CD4-positive, alpha-beta memory T cell (primary cell): ENCODE results near the gene HMGCS1. TPM values are rescaled to one million over a fixed set of nuclear protein-coding genes. Genes with fewer than 3 reads are reported as not detected.
A peak's percentile ranks its signal among the peaks of the same experiment; 100 is the strongest.

Experiments used
- CTCF ChIA-PET: fragments of 350-600 bp; sonication (Branson Sonifier 250); formaldehyde crosslinking; loops from one replicate; lab custom pipeline; 2021; ENCODE audit warnings: inconsistent platforms; ENCODE audit not compliant: partially characterized antibody; lab: Charles Lee
- POLR2A ChIA-PET: fragments of 350-600 bp; sonication (Branson Sonifier 250); formaldehyde crosslinking; loops from one replicate; lab custom pipeline; 2021; ENCODE audit not compliant: partially characterized antibody; lab: Charles Lee
- DNase-seq, 5 donors: peaks; one replicate each; pipeline versions ENCODE4 v3.0.0 to v3.0.0-alpha.2; 2020 to 2022; ENCODE audit warnings: mixed read lengths in 1 of 5
- H3K27ac ChIP-seq: one replicate; pipeline ENCODE4 v1.7.0; 2013; ENCODE audit warnings: low read depth, low read length
- H3K27me3 ChIP-seq: 2 replicates; pipeline ENCODE4 v1.7.0; 2013; ENCODE audit warnings: mild to moderate bottlenecking, low read length, moderate library complexity; ENCODE audit not compliant: insufficient read depth
- H3K36me3 ChIP-seq: 2 replicates; pipeline ENCODE4 v1.7.0; 2013; ENCODE audit warnings: mild to moderate bottlenecking, low read length, moderate library complexity; ENCODE audit not compliant: insufficient read depth
- H3K4me1 ChIP-seq: 2 replicates; pipeline ENCODE4 v1.7.0; 2013; ENCODE audit warnings: mild to moderate bottlenecking, low read length, moderate library complexity; ENCODE audit not compliant: insufficient read depth
- H3K4me3 ChIP-seq, 2 donors: one replicate each; pipeline ENCODE4 v1.7.0; 2013; ENCODE audit warnings: low read length in 2 of 2, mild to moderate bottlenecking in 1 of 2
- H3K9me3 ChIP-seq, 2 donors: one replicate each; pipeline ENCODE4 v1.7.0; 2013; ENCODE audit warnings: low read length in 2 of 2, control low read depth in 1 of 2; ENCODE audit not compliant: control insufficient read depth in 1 of 2
- H3K27ac Mint-ChIP-seq, 7 donors: one replicate each; pipeline ENCODE4 v1.8.0; 2020 to 2021; ENCODE audit warnings: mixed read lengths in 7 of 7, mild to moderate bottlenecking in 6 of 7, inconsistent platforms in 3 of 7, moderate library complexity in 3 of 7
- H3K27me3 Mint-ChIP-seq, 2 donors: one replicate each; pipeline ENCODE4 v1.8.0; 2020 to 2021; ENCODE audit warnings: mixed read lengths in 2 of 2
- H3K36me3 Mint-ChIP-seq, 2 donors: one replicate each; pipeline ENCODE4 v1.8.0; 2020 to 2021; ENCODE audit warnings: mixed read lengths in 2 of 2, inconsistent platforms in 1 of 2, mild to moderate bottlenecking in 1 of 2
- H3K4me1 Mint-ChIP-seq, 4 donors: one replicate each; pipeline ENCODE4 v1.8.0; 2020 to 2021; ENCODE audit warnings: mixed read lengths in 4 of 4, mild to moderate bottlenecking in 1 of 4
- H3K4me3 Mint-ChIP-seq, 8 donors: one replicate each; pipeline ENCODE4 v1.8.0; 2020 to 2021; ENCODE audit warnings: mixed read lengths in 8 of 8, mild to moderate bottlenecking in 7 of 8, moderate library complexity in 6 of 8, inconsistent platforms in 3 of 8
- H3K9me3 Mint-ChIP-seq, 8 donors: one replicate each; pipeline ENCODE4 v1.8.0; 2020 to 2021; ENCODE audit warnings: mixed read lengths in 8 of 8, mild to moderate bottlenecking in 5 of 8, inconsistent platforms in 3 of 8, moderate library complexity in 1 of 8
- intact Hi-C: fragments of 100-400 bp; cut with micrococcal nuclease; formaldehyde crosslinking; loops from one replicate; pipeline ENCODE4 v1.15.1; 2023
- polyA plus RNA-seq, 2 donors: library from polyadenylated mRNA; unstranded; fragments of 300-500 nt; fragmentation: Illumina TruSeq; gene quantifications; one replicate each; pipeline ENCODE4 v1.2.3, GENCODE V29; 2021
- total RNA-seq, 2 experiments: library from RNA; stranded (reverse); gene quantifications; one replicate each; pipeline ENCODE4 v1.2.3, GENCODE V29; 2021

HMGCS1 gene
- total and polyA plus RNA-seq, 4 experiments from 2014 or later: 3.3 to 35.7 (median 17.3) TPM

GRCh38 chr5:43314724-43315123 lies 1.5 kb upstream of the HMGCS1 start:
- Histone ChIP-seq H3K27ac (no peak overlapping the region), H3K4me3 (no peak overlapping the region), H3K36me3 (no peaks in the 10 kb centered on the region), H3K4me1 (peaks cover 21% of the 10 kb centered on the region), H3K9me3 (no peaks in the 10 kb centered on the region), H3K27me3 (no peaks in the 10 kb centered on the region)
- peaks cover 19 to 33% (median 25%) of the 10 kb centered on the region in 4 donors for H3K4me1 Mint-ChIP-seq
- peaks cover 0 to 5% of the 10 kb centered on the region in 2 donors for H3K36me3 Mint-ChIP-seq
- H3K4me3 Mint-ChIP-seq: no peak overlapping the region
- H3K9me3 Mint-ChIP-seq: no peaks in the 10 kb centered on the region
- H3K27ac Mint-ChIP-seq: peak overlapping the region in 5 of 7 donors; percentile 0 to 98 (median 65)
- intact Hi-C loops: loop anchor here (5.0 kb wide), 1 partner anchor 288 kb away; the partner anchor contains the start of gene NNT
- CTCF ChIA-PET: interaction anchor here (2.7 to 4.3 kb wide), 2 partner anchors 170 to 402 kb away, joined by 10 to 40 read pairs; partner anchors contain the start of gene TMEM267
- POLR2A ChIA-PET: interaction anchor here (0.6 to 4.0 kb wide), 9 partner anchors 82 to 320 kb away, joined by 3 to 107 read pairs (median 28); partner anchors contain the start of genes C5orf34, TMEM267 and ZNF131
- no peak for DNase-seq
- H3K27me3 Mint-ChIP-seq: no peaks in the 10 kb centered on the region

GRCh38 chr5:43313854-43314457 lies 744 bp upstream of the HMGCS1 start:
- Histone ChIP-seq H3K4me3 (peak overlapping the region; percentile 40 to 41), H3K9me3 (no peaks in the 10 kb centered on the region), H3K27ac (peak overlapping the region; percentile 95), H3K4me1 (peaks cover 21% of the 10 kb centered on the region), H3K36me3 (no peaks in the 10 kb centered on the region), H3K27me3 (no peaks in the 10 kb centered on the region)
- Mint-ChIP-seq H3K27me3 (no peaks in the 10 kb centered on the region), H3K9me3 (no peaks in the 10 kb centered on the region), H3K4me1 (peaks cover 19 to 39% (median 25%) of the 10 kb centered on the region in 4 donors), H3K27ac (peak overlapping the region; percentile 78 to 99 (median 98)), H3K4me3 (peak overlapping the region; percentile 95 to 99 (median 98)), H3K36me3 (peaks cover 0 to 5% of the 10 kb centered on the region in 2 donors)
- CTCF ChIA-PET: interaction anchor here (0.8 to 4.3 kb wide), 12 partner anchors 9 to 1389 kb away, joined by 3 to 40 read pairs (median 6); partner anchors contain the start of genes FBXO4, TMEM267 and ZNF131
- DNase-seq: no peak
- intact Hi-C loops: loop anchor here (1.0 to 5.0 kb wide), 15 partner anchors 75 to 1495 kb away; partner anchors contain the start of genes C5orf34, FBXO4, MRPS30 and NNT
- POLR2A ChIA-PET: interaction anchor here (0.6 to 4.0 kb wide), 26 partner anchors 9 to 1389 kb away, joined by 3 to 107 read pairs (median 8); partner anchors contain the start of genes C5orf34, FBXO4, NNT and TMEM267

GRCh38 chr5:43312699-43313034 lies 545 bp downstream of the HMGCS1 start:
- CTCF ChIA-PET: interaction anchor here (0.5 to 4.3 kb wide), 15 partner anchors 8 to 434 kb away, joined by 3 to 40 read pairs (median 6); partner anchors contain the start of genes TMEM267 and ZNF131
- no peaks in the 10 kb centered on the region for H3K9me3 Mint-ChIP-seq
- DNase-seq: no peak
- peak overlapping the region; percentile 95 for H3K27ac ChIP-seq
- H3K9me3 ChIP-seq: no peaks in the 10 kb centered on the region
- peak overlapping the region; percentile 59 to 96 for H3K4me3 ChIP-seq
- peaks cover 19 to 39% (median 26%) of the 10 kb centered on the region in 4 donors for H3K4me1 Mint-ChIP-seq
- H3K36me3 Mint-ChIP-seq: peaks cover 0 to 5% of the 10 kb centered on the region in 2 donors
- H3K27ac Mint-ChIP-seq: peak overlapping the region; percentile 78 to 99 (median 98)
- H3K27me3 Mint-ChIP-seq: no peaks in the 10 kb centered on the region
- POLR2A ChIA-PET: interaction anchor here (0.7 to 4.0 kb wide), 28 partner anchors 9 to 594 kb away, joined by 3 to 107 read pairs (median 6); partner anchors contain the start of genes C5orf34, NNT, TMEM267 and ZNF131
- intact Hi-C loops: loop anchor here (1.0 to 5.0 kb wide), 15 partner anchors 76 to 1496 kb away; partner anchors contain the start of genes C5orf34, FBXO4, MRPS30 and NNT
- H3K4me3 Mint-ChIP-seq: peak overlapping the region; percentile 95 to 99 (median 98)
- no peaks in the 10 kb centered on the region for H3K27me3 ChIP-seq
- no peaks in the 10 kb centered on the region for H3K36me3 ChIP-seq
- H3K4me1 ChIP-seq: peaks cover 21% of the 10 kb centered on the region

DNA sequence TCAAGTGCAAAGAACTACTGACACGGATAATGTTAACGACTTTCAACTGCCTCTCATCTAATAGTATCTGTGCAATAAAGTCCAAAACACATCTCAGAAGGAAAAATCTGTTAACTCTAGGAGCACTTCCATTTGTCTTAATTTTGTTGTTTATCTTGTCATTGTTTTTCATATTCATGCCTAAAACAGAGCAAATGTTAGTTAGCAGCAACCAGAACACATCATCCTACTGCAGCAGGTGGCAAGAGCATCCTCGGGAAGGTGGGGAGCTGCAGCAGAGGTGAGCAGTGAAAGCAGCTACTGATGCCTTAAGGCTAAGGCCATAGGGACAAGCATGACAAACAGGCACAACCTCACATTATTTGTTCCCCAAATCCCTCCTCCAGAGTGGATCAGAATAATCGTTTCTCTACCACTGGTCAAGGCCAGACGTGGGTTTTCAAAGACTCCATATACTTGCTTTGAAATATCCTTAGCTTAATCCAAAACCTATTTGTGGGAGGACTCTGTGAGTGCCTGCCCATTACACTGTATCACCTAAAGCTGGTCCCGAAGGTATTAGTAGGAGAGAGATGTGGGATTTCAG lies 1.0 kb downstream of the HMGCS1 start:
- Mint-ChIP-seq H3K9me3 (no peaks in the 10 kb centered on the region), H3K4me1 (peaks cover 19 to 39% (median 26%) of the 10 kb centered on the region in 4 donors), H3K36me3 (peaks cover 0 to 5% of the 10 kb centered on the region in 2 donors), H3K27ac (peak overlapping the region; percentile 78 to 99 (median 98)), H3K27me3 (no peaks in the 10 kb centered on the region), H3K4me3 (peak overlapping the region; percentile 95 to 99 (median 98))
- no peak for DNase-seq
- H3K4me3 ChIP-seq: peak overlapping the region in 1 of 2 donors; percentile 96
- no peaks in the 10 kb centered on the region for H3K9me3 ChIP-seq
- H3K27me3 ChIP-seq: no peaks in the 10 kb centered on the region
- H3K36me3 ChIP-seq: no peaks in the 10 kb centered on the region
- H3K27ac ChIP-seq: peak overlapping the region; percentile 95
- CTCF ChIA-PET: interaction anchor here (0.9 to 4.3 kb wide), 12 partner anchors 9 to 403 kb away, joined by 3 to 40 read pairs (median 7); partner anchors contain the start of genes TMEM267 and ZNF131
- peaks cover 21% of the 10 kb centered on the region for H3K4me1 ChIP-seq
- intact Hi-C loops: loop anchor here (2.0 to 5.0 kb wide), 8 partner anchors 77 to 1497 kb away; partner anchors contain the start of genes FBXO4, MRPS30 and NNT
- POLR2A ChIA-PET: interaction anchor here (0.7 to 4.0 kb wide), 19 partner anchors 8 to 363 kb away, joined by 3 to 107 read pairs (median 15); partner anchors contain the start of genes C5orf34, NNT, TMEM267 and ZNF131

DNA sequence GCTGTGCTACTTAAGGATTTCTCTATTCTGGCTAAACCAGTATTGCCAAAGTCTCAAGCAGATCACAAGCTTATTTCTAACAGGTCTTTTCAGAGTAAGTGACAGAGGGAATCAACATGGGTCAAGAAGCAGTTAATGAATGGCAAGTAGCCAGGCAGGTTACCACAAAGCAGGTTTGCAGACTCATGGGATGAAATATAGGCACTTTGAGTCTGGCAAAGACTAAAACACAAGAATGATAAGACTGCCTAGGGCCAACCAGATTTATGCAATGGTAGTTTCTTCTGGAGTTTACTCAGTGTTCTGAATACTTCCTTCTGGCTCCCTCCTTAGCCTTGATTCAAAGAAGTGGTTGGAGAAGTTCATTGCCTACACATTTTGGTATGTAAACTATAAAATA lies 3.6 kb downstream of the HMGCS1 start:
- peaks cover 21 to 46% (median 33%) of the 10 kb centered on the region in 4 donors for H3K4me1 Mint-ChIP-seq
- Histone ChIP-seq H3K27ac (no peak overlapping the region), H3K4me3 (no peak overlapping the region), H3K36me3 (no peaks in the 10 kb centered on the region), H3K27me3 (no peaks in the 10 kb centered on the region), H3K9me3 (no peaks in the 10 kb centered on the region), H3K4me1 (peaks cover 25% of the 10 kb centered on the region)
- no peaks in the 10 kb centered on the region for H3K9me3 Mint-ChIP-seq
- POLR2A ChIA-PET: interaction anchor here (1.2 kb wide), 1 partner anchor 174 kb away, joined by 3 read pairs; the partner anchor contains the start of gene TMEM267
- H3K27ac Mint-ChIP-seq: peak overlapping the region in 3 of 7 donors; percentile 3 to 31 (median 17)
- intact Hi-C loops: loop anchor here (5.0 kb wide), 1 partner anchor 293 kb away; the partner anchor contains the start of gene NNT
- CTCF ChIA-PET: no interaction called here
- H3K36me3 Mint-ChIP-seq: peaks cover 0 to 7% of the 10 kb centered on the region in 2 donors
- H3K4me3 Mint-ChIP-seq: peak overlapping the region in 1 of 8 donors; percentile 21
- H3K27me3 Mint-ChIP-seq: no peaks in the 10 kb centered on the region
- no peak for DNase-seq

DNA sequence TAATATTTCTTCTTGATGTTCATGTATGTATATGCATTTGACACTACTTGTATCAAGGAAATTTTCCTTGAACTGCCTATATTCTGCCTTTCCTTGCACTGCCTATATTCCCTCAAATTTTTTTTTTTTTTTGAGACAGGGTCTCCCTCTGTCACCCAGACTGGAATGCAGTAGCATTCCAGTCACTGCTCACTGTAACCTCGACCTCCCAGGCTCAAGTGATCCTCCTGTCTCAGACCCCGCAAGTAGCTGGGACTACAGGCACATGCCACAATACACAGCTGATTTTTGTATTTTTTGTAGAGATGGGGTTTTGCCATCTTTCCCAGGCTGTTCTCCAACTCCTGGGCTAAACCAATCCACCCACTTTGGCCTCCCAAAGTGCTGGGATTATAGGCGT lies 4.1 kb downstream of the HMGCS1 start:
- Mint-ChIP-seq H3K4me1 (peaks cover 24 to 50% (median 36%) of the 10 kb centered on the region in 4 donors), H3K36me3 (peaks cover 0 to 7% of the 10 kb centered on the region in 2 donors), H3K4me3 (no peak overlapping the region), H3K27ac (peak overlapping the region in 3 of 7 donors; percentile 3 to 66 (median 53)), H3K9me3 (no peaks in the 10 kb centered on the region), H3K27me3 (no peaks in the 10 kb centered on the region)
- H3K4me1 ChIP-seq: peaks cover 26% of the 10 kb centered on the region
- no peaks in the 10 kb centered on the region for H3K9me3 ChIP-seq
- no peak overlapping the region for H3K27ac ChIP-seq
- no peak overlapping the region for H3K4me3 ChIP-seq
- intact Hi-C loops: no loop called here
- POLR2A ChIA-PET: interaction anchor here (1.2 kb wide), 1 partner anchor 175 kb away, joined by 3 read pairs; the partner anchor contains the start of gene TMEM267
- no peaks in the 10 kb centered on the region for H3K27me3 ChIP-seq
- no peaks in the 10 kb centered on the region for H3K36me3 ChIP-seq
- no peak for DNase-seq
- CTCF ChIA-PET: interaction anchor here (1.5 kb wide), 1 partner anchor 399 kb away, joined by 3 read pairs; no protein-coding TSS in a partner anchor
